Heart left ventricle (tissue), 16 donors: ENCODE data around the gene THNSL1. TPM values are rescaled to one million over a fixed set of nuclear protein-coding genes. Genes with fewer than 3 reads are reported as not detected.

ENCODE experiments used
- ATAC-seq, 4 donors: fragments of 200-7000 bp; cut with Tn5 transposase; one replicate each; pipeline ENCODE4 v1.9.1; 2020 to 2022; ENCODE audit warnings: moderate library complexity in 4 of 4, mild to moderate bottlenecking in 3 of 4, moderate number of reproducible peaks in 1 of 4
- DNase-seq, 5 donors: peaks; one replicate each; pipeline ENCODE4 v3.0.0-alpha.2; 2020
- H3K27ac ChIP-seq, 12 donors: fragments of 200-600 bp; sonication (generic) in 4 of 12; one replicate each; pipeline versions ENCODE4 v1.5.0 to v1.8.0; 2016 to 2022; ENCODE audit warnings: mild to moderate bottlenecking in 2 of 12
- H3K27me3 ChIP-seq, 9 donors: fragments of 200-600 bp; sonication (generic) in 2 of 9; one replicate each; pipeline versions ENCODE4 v1.5.1 to v1.8.0; 2016 to 2022; ENCODE audit warnings: mild to moderate bottlenecking in 3 of 9
- H3K36me3 ChIP-seq, 9 donors: fragments of 200-600 bp; sonication (generic) in 2 of 9; one replicate each; pipeline versions ENCODE4 v1.5.0 to v1.8.0; 2018 to 2022; ENCODE audit warnings: mild to moderate bottlenecking in 2 of 9
- H3K4me1 ChIP-seq, 12 donors: fragments of 200-600 bp; sonication (generic) in 4 of 12; one replicate each; pipeline versions ENCODE4 v1.5.0 to v1.8.0; 2016 to 2022; ENCODE audit warnings: mild to moderate bottlenecking in 3 of 12
- H3K4me3 ChIP-seq, 12 donors: fragments of 200-600 bp; sonication (generic) in 4 of 12; one replicate each; pipeline versions ENCODE4 v1.5.0 to v1.8.0; 2017 to 2022; ENCODE audit warnings: mild to moderate bottlenecking in 9 of 12, moderate library complexity in 4 of 12
- H3K9me3 ChIP-seq, 12 donors: fragments of 200-600 bp; sonication (generic) in 4 of 12; one replicate each; pipeline versions ENCODE4 v1.5.0 to v1.8.0; 2016 to 2022; ENCODE audit warnings: mild to moderate bottlenecking in 1 of 12
- CTCF ChIP-seq, 12 donors: fragments of 200-600 bp; sonication (generic) in 4 of 12; IDR thresholded peaks; one replicate each; pipeline versions ENCODE4 v1.5.0 to v1.8.0; 2018 to 2022; ENCODE audit warnings: antibody characterized with exemption in 12 of 12, mild to moderate bottlenecking in 5 of 12
- POLR2A ChIP-seq, 2 donors: fragments of 450-650 bp; IDR thresholded peaks; one replicate each; pipeline ENCODE4 v1.6.1; 2017; ENCODE audit warnings: antibody characterized with exemption in 2 of 2, mild to moderate bottlenecking in 2 of 2, moderate library complexity in 2 of 2
- WGBS, 4 donors: extraction: QIAGEN DNeasy Blood & Tissue Kit in 2 of 4; methylation state at CpG; one replicate each; pipeline versions ENCODE4 v1.1.5 to v1.1.7; 2013 to 2018; 5-methylcytosine and 5-hydroxymethylcytosine counted together
- intact Hi-C, 10 donors: fragments of 100-400 bp; cut with DNase I; formaldehyde crosslinking; loops; one replicate each; pipeline versions ENCODE4 v1.11.1 to v1.14.2; 2022
- polyA plus RNA-seq, 2 donors: library from polyadenylated mRNA; stranded (reverse); fragments of 200-250 nt; gene quantifications; one replicate each; pipeline ENCODE4 v1.2.3, GENCODE V29; 2013
- total RNA-seq, 9 donors: library from RNA; depleted of rRNA in 2 of 9; stranded (reverse); fragments of >200 nt in 2 of 9; fragmentation: NEBNext Ultra II Directional in 3 of 9; extraction: Animal tissue kit (Norgen Biotek cat#: 25700) in 3 of 9; gene quantifications; one replicate each; pipeline versions ENCODE4 v1.1.0 to v1.2.4, GENCODE V29; 2016 to 2023
- donor health status: ischemic (EF 13 %, LVEDD 7.1; RV severe dilation, severe dysfunction).
- donor health status: healthy with polysubstance abuse.
- donor health status: DM: no; HTN: yes; CAD: no.
- donor health status: DM: no; HTN: no; CAD: no.
- donor health status: ischemic (EF 25% LVEDD 6.9; RV normal size, moderate dysfunction).
- donor health status: ischemic (EF 25% LVEDD 5.7; RV mildly dilated, moderate dysfunction).
- donor health status: healthy.
- donor health status: DM: yes; HTN: yes; CAD: no.
- donor health status: ischemic (EF 35%, LVEDD 5.7; RV mildly dilated, moderate dysfunction).
- donor health status: nonischemic (EF 11% LVEDD 7.7; RV severe dilation, severe dysfunction).
- donor health status: DM: yes; HTN: yes; CAD: no.
- donor health status: PGD.
- donor health status: ischemic (EF 29% LVEDD 5.4; RV normal size, mild dysfunction).
- donor health status: nonischemic (EF 23%, LVEDD 6.1; RV moderate dilation, normal function).

Gene THNSL1
- total and polyA plus RNA-seq, 11 donors: 1.9 to 6.9 (median 3.9) TPM

- H3K36me3 ChIP-seq: no peaks in the 10 kb centered on the region
- DNase-seq (no peak), ATAC-seq (no peak)
- no peak overlapping the region for H3K27ac ChIP-seq
- H3K4me1 ChIP-seq: no peaks in the 10 kb centered on the region
- TF ChIP-seq POLR2A (IDR thresholded peaks at IDR 0.05) (no peak), CTCF (IDR thresholded peaks at IDR 0.05) (no peak)
- H3K4me3 ChIP-seq: no peak overlapping the region
- H3K9me3 ChIP-seq: no peaks in the 10 kb centered on the region
- H3K27me3 ChIP-seq: no peaks in the 10 kb centered on the region
- intact Hi-C loops: loop anchor here in 3 of 10 donors (5.0 to 10.0 kb wide), 3 partner anchors 39 to 426 kb away; no protein-coding TSS in a partner anchor
- 88 to 98% (median 96%) methylated on average over 1 of the region's 1 CpG for WGBS, 4 donors
Measured at GRCh38 chr10:25071227-25071626, 54.8 kb downstream of the THNSL1 start.

GRCh38 chr10:25072786-25073185 is 56.4 kb downstream of the THNSL1 start:
- Histone ChIP-seq H3K4me3 (no peak overlapping the region), H3K36me3 (no peaks in the 10 kb centered on the region), H3K9me3 (no peaks in the 10 kb centered on the region), H3K27ac (no peak overlapping the region), H3K27me3 (no peaks in the 10 kb centered on the region), H3K4me1 (no peaks in the 10 kb centered on the region)
- WGBS, 4 donors: 41 to 52% (median 48%) methylated on average over 2 of the region's 2 CpGs
- intact Hi-C loops: loop anchor here in 3 of 10 donors (5.0 to 10.0 kb wide), 3 partner anchors 40 to 428 kb away; no protein-coding TSS in a partner anchor
- ATAC-seq: no peak
- no peak for DNase-seq
- TF ChIP-seq CTCF (IDR thresholded peaks at IDR 0.05): no peak
- TF ChIP-seq POLR2A (IDR thresholded peaks at IDR 0.05): no peak

GRCh38 chr10:25075825-25076224 is 59.4 kb downstream of the THNSL1 start:
- Histone ChIP-seq H3K9me3 (no peaks in the 10 kb centered on the region), H3K4me3 (no peak overlapping the region), H3K27me3 (no peaks in the 10 kb centered on the region), H3K4me1 (peaks cover 0 to 5% (median 0%) of the 10 kb centered on the region in 12 donors), H3K27ac (no peak overlapping the region), H3K36me3 (no peaks in the 10 kb centered on the region)
- TF ChIP-seq CTCF (IDR thresholded peaks at IDR 0.05): no peak
- no peak for TF ChIP-seq POLR2A (IDR thresholded peaks at IDR 0.05)
- 85 to 91% (median 90%) methylated on average over 4 of the region's 4 CpGs for WGBS, 4 donors
- ATAC-seq: no peak
- no peak for DNase-seq
- intact Hi-C loops: loop anchor here in 1 of 10 donors (10.0 kb wide), 1 partner anchor 431 kb away; no protein-coding TSS in a partner anchor

Other genes starting within 250 kb of the THNSL1 start
- gene PRTFDC1, start 64.0 kb upstream of the THNSL1 start, total RNA-seq: 10 to 100 TPM in 1 of 9 donors, 1 to 10 TPM in 8; 1.9 to 13.1 (median 4.6) TPM
- gene PRTFDC1, start 64.0 kb upstream of the THNSL1 start, polyA plus RNA-seq: 1 to 10 TPM; 3.3 to 5.2 TPM
- gene ENKUR, start 454 bp upstream of the THNSL1 start, total RNA-seq: under 1 TPM in 3 of 9 donors, not detected in 6; 0.12 to 0.20 (median 0.18) TPM
- under 1 TPM in 1 of 2 donors, not detected in 1; 0.19 TPM for gene ENKUR, start 454 bp upstream of the THNSL1 start, polyA plus RNA-seq
- gene GPR158, start 158.4 kb downstream of the THNSL1 start, total RNA-seq: under 1 TPM in 2 of 9 donors, not detected in 7; 0.05 TPM
- gene GPR158, start 158.4 kb downstream of the THNSL1 start, polyA plus RNA-seq: not detected